Pancreas (tissue), 10 donors: ENCODE results near the gene OVCA2. TPM values are rescaled to one million over a fixed set of nuclear protein-coding genes. Genes with fewer than 3 reads are reported as not detected.

Experiments used
- ATAC-seq, 4 donors: fragments of 200-7000 bp; cut with Tn5 transposase; one replicate each; pipeline versions ENCODE4 v1.8.0 to v1.9.1; 2020; ENCODE audit warnings: mild to moderate bottlenecking in 4 of 4, moderate library complexity in 4 of 4
- DNase-seq, 6 donors: peaks; one replicate each; pipeline ENCODE4 v3.0.0-alpha.2; 2020
- FAIRE-seq: peaks from 2 replicates; lab custom pipeline; 2012; peaks lifted over from hg19 to GRCh38; lab: Jason Lieb, UNC
- H3K27ac ChIP-seq, 4 donors: fragments of 200-600 bp; sonication (generic); 1 replicate in 3 of 4; 2 replicates in 1 of 4; pipeline versions ENCODE4 v1.5.0 to v1.8.0; 2020
- H3K27me3 ChIP-seq, 4 donors: fragments of 200-600 bp; one replicate each; pipeline ENCODE4 v1.8.0; 2021
- H3K36me3 ChIP-seq, 3 donors: fragments of 200-600 bp; sonication (generic) in 1 of 3; one replicate each; pipeline versions ENCODE4 v1.5.0 to v1.8.0; 2020 to 2021
- H3K4me1 ChIP-seq, 3 donors: fragments of 200-600 bp; one replicate each; pipeline ENCODE4 v1.8.0; 2021
- H3K4me3 ChIP-seq, 4 donors: fragments of 200-600 bp; sonication (generic) in 2 of 4; one replicate each; pipeline versions ENCODE4 v1.5.0 to v1.8.0; 2020 to 2021
- H3K9me3 ChIP-seq, 4 donors: fragments of 200-600 bp; one replicate each; pipeline ENCODE4 v1.8.0; 2021
- CTCF ChIP-seq, 4 donors: fragments of 200-600 bp; sonication (generic) in 3 of 4; IDR thresholded peaks; one replicate each; pipeline versions ENCODE4 v1.5.0 to v1.8.0; 2021; ENCODE audit warnings: antibody characterized with exemption in 4 of 4
- WGBS, 2 donors: extraction: QIAGEN DNeasy Blood & Tissue Kit; methylation state at CpG; one replicate each; pipeline ENCODE4 v1.1.7; 2013; 5-methylcytosine and 5-hydroxymethylcytosine counted together
- intact Hi-C, 3 donors: fragments of 100-400 bp; cut with DNase I; formaldehyde crosslinking; loops; one replicate each; pipeline versions ENCODE4 v1.11.1 to v1.14.2; 2022
- polyA plus RNA-seq, 2 donors: library from polyadenylated mRNA; stranded (reverse); fragments of 200-250 nt; gene quantifications; one replicate each; pipeline ENCODE4 v1.2.3, GENCODE V29; 2013
- total RNA-seq, 6 donors: library from RNA; stranded (reverse); fragmentation: NEBNext Ultra II Directional in 4 of 6; extraction: Animal tissue kit (Norgen Biotek cat#: 25700) in 4 of 6; gene quantifications; one replicate each; pipeline versions ENCODE4 v1.2.1 to v1.2.4, GENCODE V29; 2021 to 2023
- donor health status: healthy with polysubstance abuse.
- donor health status: DM: no; HTN: no; CAD: no; lungs with moderate emphysema.
- donor health status: DM: no; HTN: no; CAD: no.
- donor health status: control.
- donor health status: control.
- donor health status: Bipolar disorder and iron deficiency.
- donor health status: DM: yes; HTN: yes; CAD: no.
- donor health status: DM: no; HTN: no; CAD: no.
- donor health status: DM: no; HTN: no; CAD: no.
- donor health status: DM: yes; HTN: yes; CAD: no.

Gene OVCA2
- total and polyA plus RNA-seq, 8 donors, result 10.4 to 79.3 (median 18.6) TPM

GRCh38 chr17:2057175-2057759, 15.4 kb downstream of the OVCA2 start:
- DNase-seq, result peak in 3 of 6 donors; percentile 17 to 72 (median 69)
- ATAC-seq, result no peak
- H3K9me3 ChIP-seq, result no peaks in the 10 kb centered on the region
- H3K27ac ChIP-seq, result peak overlapping the region in 1 of 4 donors; percentile 8
- 12 to 13% methylated on average over 58 to 81 of the region's 81 CpGs for WGBS, 2 donors
- TF ChIP-seq CTCF (IDR thresholded peaks at IDR 0.05), result no peak
- H3K27me3 ChIP-seq, result peaks cover 0 to 3% (median 0%) of the 10 kb centered on the region in 4 donors
- peak overlapping the region in 2 of 4 donors; percentile 4 to 59 for H3K4me3 ChIP-seq
- FAIRE-seq, result no peak
- H3K36me3 ChIP-seq, result peaks cover 0 to 10% (median 0%) of the 10 kb centered on the region in 3 donors
- intact Hi-C loops, result loop anchor here in 1 of 3 donors (5.0 kb wide), 1 partner anchor 190 kb away; no protein-coding TSS in a partner anchor
- peaks cover 0 to 8% (median 3%) of the 10 kb centered on the region in 3 donors for H3K4me1 ChIP-seq

- Histone ChIP-seq H3K36me3 (peaks cover 0 to 10% (median 0%) of the 10 kb centered on the region in 3 donors), H3K4me1 (peaks cover 0 to 8% (median 3%) of the 10 kb centered on the region in 3 donors), H3K27ac (peak overlapping the region in 2 of 4 donors; percentile 3 to 33), H3K9me3 (no peaks in the 10 kb centered on the region), H3K27me3 (peaks cover 0 to 3% (median 0%) of the 10 kb centered on the region in 4 donors), H3K4me3 (peak overlapping the region in 1 of 4 donors; percentile 59)
- DNase-seq, result peak in 3 of 6 donors; percentile 21 to 80 (median 68)
- intact Hi-C loops, result loop anchor here in 1 of 3 donors (5.0 kb wide), 1 partner anchor 189 kb away; no protein-coding TSS in a partner anchor
- no peak for ATAC-seq
- WGBS, 2 donors, result 27% methylated on average over 80 to 98 of the region's 98 CpGs
- TF ChIP-seq CTCF (IDR thresholded peaks at IDR 0.05), result no peak
- FAIRE-seq, result no peak
Measured at GRCh38 chr17:2057760-2058585, 16.2 kb downstream of the OVCA2 start.

- FAIRE-seq (no peak), ATAC-seq (peak; percentile 52 to 70 (median 60)), DNase-seq (peak; percentile 70 to 93 (median 81))
- Histone ChIP-seq H3K27me3 (peaks cover 0 to 3% (median 0%) of the 10 kb centered on the region in 4 donors), H3K4me1 (peaks cover 0 to 4% (median 3%) of the 10 kb centered on the region in 3 donors), H3K9me3 (no peaks in the 10 kb centered on the region), H3K4me3 (peak overlapping the region in 1 of 4 donors; percentile 34), H3K27ac (peak overlapping the region in 2 of 4 donors; percentile 3 to 33), H3K36me3 (peaks cover 0 to 10% (median 0%) of the 10 kb centered on the region in 3 donors)
- intact Hi-C loops, result loop anchor here in 1 of 3 donors (5.0 kb wide), 1 partner anchor 188 kb away; no protein-coding TSS in a partner anchor
- 21 to 25% methylated on average over 62 to 78 of the region's 78 CpGs for WGBS, 2 donors
- TF ChIP-seq CTCF (IDR thresholded peaks at IDR 0.05), result peak; percentile 58 to 78 (median 72)
Measured at GRCh38 chr17:2058586-2059546, 17.0 kb downstream of the OVCA2 start.
